ENCODE data around the gene HSPA1B. TPM values are rescaled to one million over a fixed set of nuclear protein-coding genes. Genes with fewer than 3 reads are reported as not detected.

HSPA1B gene
- total RNA-seq, 1 experiment from 2014 or later = 209 TPM

DNA sequence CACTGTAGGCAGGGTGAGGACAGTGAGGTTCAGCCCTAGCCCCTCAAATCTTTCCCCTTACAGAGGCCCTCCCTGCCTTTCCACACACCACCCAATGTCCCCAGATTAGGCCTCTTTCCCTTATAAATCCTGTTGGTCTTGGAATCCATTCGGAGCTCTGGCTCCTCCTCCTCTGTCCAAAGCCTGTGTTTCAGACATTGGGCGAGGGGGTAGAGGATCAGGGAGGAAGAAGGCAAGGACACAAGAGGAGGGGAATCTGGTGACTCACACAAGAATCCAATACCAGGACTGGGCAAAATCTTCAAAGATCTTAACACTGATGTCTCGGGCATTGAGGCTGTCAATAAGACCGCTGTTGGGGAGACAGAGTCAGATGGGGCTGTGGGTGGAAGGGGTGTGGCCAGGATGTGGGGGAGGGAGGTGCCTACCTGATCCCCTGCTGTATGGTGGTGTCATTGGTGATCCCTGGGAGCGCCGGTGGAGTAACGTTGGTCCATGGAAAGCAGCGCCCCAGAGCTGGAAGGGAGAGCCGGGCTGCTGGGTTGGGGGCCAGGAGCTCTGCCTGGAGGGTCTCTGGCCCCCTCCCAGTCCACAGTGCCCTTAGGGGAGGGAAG lies 43.6 kb downstream of the HSPA1B start:
- in situ Hi-C loops (cut with HindIII; ENCODE audit: low sequenced_read_pairs) = no loop called here
- DNase-seq (ENCODE audit: low spot score) = no peak

DNA sequence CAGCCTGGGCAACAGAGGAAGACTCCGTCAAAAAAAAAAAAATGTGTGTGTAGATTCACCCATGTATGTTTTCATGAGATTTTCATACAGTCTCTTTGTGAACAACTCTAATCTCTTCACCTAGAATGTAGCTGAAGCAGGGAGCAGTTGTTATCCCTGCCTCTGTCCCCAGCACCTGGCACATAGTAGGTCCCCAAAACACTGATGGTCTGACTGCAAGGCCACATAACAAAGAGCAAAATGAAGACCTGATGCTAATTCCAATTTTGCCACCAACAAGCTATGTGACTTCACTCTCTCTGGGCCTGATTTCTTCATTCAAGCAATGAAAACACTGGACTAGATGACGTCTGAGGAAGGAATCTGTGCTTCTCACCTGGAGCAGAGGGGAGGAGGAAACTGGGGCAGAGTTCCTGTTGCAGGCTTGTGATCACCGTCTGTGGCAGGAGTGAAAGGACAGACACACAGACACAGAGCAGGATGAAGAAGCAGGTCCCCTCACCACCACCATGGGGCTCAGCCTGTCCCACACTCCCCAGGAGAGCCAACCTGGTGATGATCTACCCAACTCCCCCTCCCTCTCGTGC lies 46.6 kb downstream of the HSPA1B start:
- DNase-seq (ENCODE audit: low spot score) = no peak
- in situ Hi-C loops (cut with HindIII; ENCODE audit: low sequenced_read_pairs) = no loop called here

DNA sequence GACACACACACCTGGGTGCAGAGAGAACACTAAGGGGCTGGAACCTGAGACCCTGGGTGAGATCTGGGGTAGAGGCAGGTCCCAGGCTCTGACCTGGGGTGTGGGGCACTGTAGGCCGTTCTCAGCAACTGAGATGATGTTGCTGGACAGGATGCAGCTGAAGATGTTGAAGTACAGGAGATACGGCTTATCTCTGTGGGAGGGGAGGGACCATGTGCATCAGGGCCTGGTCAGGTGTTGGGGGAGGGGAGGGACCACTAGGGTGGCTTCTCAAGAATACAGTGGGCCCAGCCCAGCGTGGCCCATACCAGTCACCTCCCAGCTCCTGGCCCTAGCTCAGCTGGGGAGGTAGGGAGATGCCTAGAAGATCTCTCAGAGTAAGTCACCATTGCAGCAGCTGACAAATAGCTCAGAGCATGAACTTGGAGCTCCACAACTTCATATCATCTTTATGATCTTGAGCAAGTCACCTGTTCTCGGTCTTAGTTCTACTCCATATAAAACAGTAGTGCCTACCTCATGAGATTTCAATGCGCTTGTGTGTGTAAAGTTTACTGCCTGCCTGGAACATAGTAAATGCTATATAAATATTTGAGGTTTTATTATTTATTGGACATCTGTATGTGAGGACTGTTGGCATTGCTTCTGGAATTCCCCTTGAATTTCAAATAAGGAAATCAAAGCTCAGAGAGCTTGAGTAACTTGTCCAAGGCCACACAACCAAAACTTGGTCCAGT lies 47.5 kb downstream of the HSPA1B start:
- no peak for DNase-seq (ENCODE audit: low spot score)
- in situ Hi-C loops (cut with HindIII; ENCODE audit: low sequenced_read_pairs) = no loop called here

DNA sequence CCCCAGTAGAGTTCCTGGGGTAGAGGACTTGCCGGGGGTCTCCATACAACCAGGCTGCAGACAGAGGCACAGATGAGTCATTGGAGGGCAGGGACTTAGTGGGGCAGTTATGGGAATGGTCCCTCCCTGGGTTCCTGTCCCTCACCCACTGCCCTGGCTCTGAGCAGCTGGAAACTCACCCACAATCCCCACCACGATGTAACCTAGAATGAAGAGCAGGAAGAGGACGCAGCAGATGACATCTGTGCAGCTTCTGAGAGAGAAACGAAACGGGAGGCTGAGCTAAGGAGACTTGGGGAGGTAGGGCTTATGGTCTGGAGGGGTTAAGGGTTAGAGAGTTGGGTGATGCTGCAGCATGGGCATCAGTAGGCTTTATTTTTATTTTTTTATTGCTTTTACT lies 48.3 kb downstream of the HSPA1B start:
- no peak for DNase-seq (ENCODE audit: low spot score)
- in situ Hi-C loops (cut with HindIII; ENCODE audit: low sequenced_read_pairs) = no loop called here

DNA sequence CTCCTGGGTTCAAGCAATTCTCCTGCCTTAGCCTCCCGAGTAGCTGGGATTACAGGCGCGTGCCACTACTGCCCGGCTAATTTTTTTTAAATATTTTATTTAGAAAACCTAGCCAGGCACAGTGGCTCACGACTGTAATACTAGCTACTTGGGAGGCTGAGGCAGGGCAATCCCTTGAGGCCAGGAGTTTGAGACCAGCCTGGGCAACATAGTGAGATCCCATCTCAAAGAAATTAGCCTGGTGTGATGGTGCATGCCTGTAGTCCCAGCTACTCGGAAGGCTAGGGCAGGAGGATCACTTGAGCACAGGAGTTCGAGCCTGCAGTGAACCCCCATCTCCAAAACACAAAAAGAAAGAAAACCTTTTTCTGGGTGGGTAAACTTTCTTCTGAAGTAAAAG lies 48.8 kb downstream of the HSPA1B start:
- in situ Hi-C loops (cut with HindIII; ENCODE audit: low sequenced_read_pairs) = no loop called here
- DNase-seq (ENCODE audit: low spot score) = no peak

DNA sequence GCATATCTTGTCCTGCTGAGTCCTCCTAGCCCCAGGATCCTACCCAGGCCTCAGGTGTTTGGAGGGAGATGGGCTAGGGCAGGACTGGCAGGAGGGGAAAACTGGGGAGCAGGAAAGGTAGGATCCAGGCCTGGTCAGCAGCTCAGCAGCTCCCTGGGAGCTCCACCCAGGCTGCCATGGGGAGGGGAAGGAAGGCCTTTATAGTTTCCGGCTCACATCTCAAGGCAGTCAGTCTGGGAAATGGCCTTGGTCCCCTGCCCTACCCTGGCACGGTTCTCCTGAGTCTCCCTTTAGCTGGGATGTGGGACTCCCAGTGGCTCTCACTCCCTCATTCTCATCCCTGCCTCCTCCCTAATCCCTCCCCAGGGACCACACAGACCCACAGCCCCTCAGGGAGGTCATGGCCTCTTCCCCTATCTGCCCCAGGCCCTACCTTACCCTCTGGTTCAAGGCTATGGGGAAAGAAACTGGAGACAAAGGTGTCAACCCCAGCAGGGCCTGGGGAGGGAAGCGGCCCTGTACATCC lies 49.6 kb downstream of the HSPA1B start:
- no peak for DNase-seq (ENCODE audit: low spot score)
- in situ Hi-C loops (cut with HindIII; ENCODE audit: low sequenced_read_pairs) = no loop called here

DNA sequence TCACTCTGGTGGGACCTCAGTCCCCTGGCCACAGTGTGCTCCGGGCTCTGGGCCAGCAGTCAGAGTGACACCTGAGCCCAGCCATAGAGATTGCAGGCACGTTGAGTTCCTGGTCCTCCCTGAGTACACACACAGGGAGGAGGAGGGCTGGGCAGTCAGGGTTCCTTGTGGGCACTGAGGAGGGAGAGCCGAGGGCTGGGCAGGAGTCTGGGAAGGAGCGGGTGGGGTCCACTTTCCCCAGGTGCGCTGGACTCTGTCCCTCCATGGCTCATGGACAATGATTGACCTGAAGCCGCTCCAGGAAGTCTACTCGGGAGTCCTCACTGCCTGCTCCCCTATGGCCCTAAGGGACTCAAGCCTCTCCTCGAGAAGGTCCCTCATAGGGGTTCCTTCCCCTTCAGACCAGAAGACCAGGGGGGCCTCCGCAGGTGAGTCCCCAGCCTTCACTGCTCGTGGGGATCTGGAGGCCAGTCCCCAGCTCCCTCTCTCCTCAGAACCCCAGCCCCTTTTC lies 50.2 kb downstream of the HSPA1B start:
- DNase-seq (ENCODE audit: low spot score) = no peak
- in situ Hi-C loops (cut with HindIII; ENCODE audit: low sequenced_read_pairs) = no loop called here

DNA sequence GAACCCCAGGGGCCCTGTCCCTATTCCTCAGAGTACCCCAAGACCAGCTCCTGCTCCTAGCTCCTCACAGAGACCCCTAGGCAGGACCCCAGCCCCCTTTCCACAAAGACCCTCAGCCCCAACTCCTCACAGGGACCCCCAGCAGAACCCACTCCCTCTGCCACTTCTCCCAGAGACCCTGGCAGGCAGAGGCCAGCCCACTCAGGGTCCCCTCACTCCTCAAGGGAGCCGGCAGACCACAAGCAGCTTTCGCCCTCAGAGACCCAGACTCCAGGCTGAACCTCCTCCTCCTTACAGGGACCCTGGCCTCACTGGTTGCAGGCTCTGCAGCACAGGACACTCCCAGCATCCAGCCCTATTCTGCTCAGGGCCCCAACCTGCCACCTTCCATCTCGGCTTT lies 50.7 kb downstream of the HSPA1B start:
- DNase-seq (ENCODE audit: low spot score) = no peak

DNA sequence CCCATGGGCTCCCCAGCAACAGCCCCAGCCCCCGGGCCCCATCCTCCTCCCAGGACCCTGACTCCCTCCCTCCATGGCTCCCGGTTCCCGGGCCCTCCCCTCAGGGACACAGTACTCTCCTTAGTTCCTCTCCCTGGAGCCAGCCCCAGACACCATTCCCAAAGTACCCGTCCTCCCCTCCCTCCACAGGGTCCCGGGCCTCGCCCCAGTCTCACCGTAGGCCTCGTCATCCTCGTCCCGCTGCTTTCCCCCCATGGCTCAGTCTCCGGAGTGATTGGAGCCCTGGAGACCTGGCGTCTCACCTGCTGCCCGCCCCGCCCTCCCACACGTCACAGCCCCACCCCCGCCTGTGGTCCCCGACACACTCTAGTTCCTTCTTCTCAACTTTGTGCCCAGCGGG lies 51.2 kb downstream of the HSPA1B start, which contains the start of gene SLC44A4:
Gene SLC44A4, minus strand, starts transcription at position 272 of the 400 bp plus-strand sequence. Its CDS starts 17 bp downstream, at position 255.
- DNase-seq (ENCODE audit: low spot score) = no peak
- in situ Hi-C loops (cut with HindIII; ENCODE audit: low sequenced_read_pairs) = no loop called here

More for the DNA sequence above, 50.7 kb downstream of the HSPA1B start:
- in situ Hi-C loops (cut with HindIII; ENCODE audit: low sequenced_read_pairs) = no loop called here

DNA sequence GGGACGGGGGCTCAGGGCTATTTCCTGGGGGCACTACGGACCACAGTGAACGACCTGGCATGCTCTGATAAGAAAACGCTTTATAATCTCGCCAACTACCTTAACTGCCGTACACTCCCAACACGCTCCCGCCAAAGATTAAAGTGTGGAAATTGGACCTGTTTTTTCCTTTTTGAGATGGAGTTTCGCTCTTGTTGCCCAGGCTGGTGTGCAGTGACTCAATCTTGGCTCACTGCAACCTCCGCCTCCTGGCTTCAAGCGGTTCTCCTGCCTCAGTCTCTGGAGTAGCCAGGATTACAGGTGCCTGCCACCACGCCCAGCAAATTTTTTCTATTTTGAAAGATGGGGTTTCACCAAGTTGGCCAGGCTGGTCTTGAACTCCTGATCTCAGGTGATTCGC lies 51.6 kb downstream of the HSPA1B start:
- in situ Hi-C loops (cut with HindIII; ENCODE audit: low sequenced_read_pairs) = no loop called here
- no peak for DNase-seq (ENCODE audit: low spot score)

Other genes with a start within 250 kb of the HSPA1B start
- gene LTB, start 245.3 kb upstream of the HSPA1B start, total RNA-seq (2014; rRNA removed; shearing (Covaris generic)) = 0.51 TPM in 1 of 2 replicates, not detected in the other
- not detected in 2 replicates for gene LST1, start 241.5 kb upstream of the HSPA1B start, total RNA-seq (2014; rRNA removed; shearing (Covaris generic))
- gene NCR3, start 234.7 kb upstream of the HSPA1B start, total RNA-seq (2014; rRNA removed; shearing (Covaris generic)) = not detected in 2 replicates
- gene AIF1, start 212.5 kb upstream of the HSPA1B start, total RNA-seq (2014; rRNA removed; shearing (Covaris generic)) = 36.6 and 57.5 TPM in 2 replicates
- gene PRRC2A, start 207.0 kb upstream of the HSPA1B start, total RNA-seq (2014; rRNA removed; shearing (Covaris generic)) = 62.1 and 62.4 TPM in 2 replicates
- gene BAG6, start 175.1 kb upstream of the HSPA1B start, total RNA-seq (2014; rRNA removed; shearing (Covaris generic)) = 257 and 311 TPM in 2 replicates
- gene APOM, start 171.8 kb upstream of the HSPA1B start, total RNA-seq (2014; rRNA removed; shearing (Covaris generic)) = 2.3 and 3.6 TPM in 2 replicates
- gene C6orf47, start 167.0 kb upstream of the HSPA1B start, total RNA-seq (2014; rRNA removed; shearing (Covaris generic)) = 12.4 and 16.2 TPM in 2 replicates
- 24.9 and 31.6 TPM in 2 replicates for gene GPANK1, start 162.7 kb upstream of the HSPA1B start, total RNA-seq (2014; rRNA removed; shearing (Covaris generic))
- gene CSNK2B, start 161.7 kb upstream of the HSPA1B start, total RNA-seq (2014; rRNA removed; shearing (Covaris generic)) = 105 and 107 TPM in 2 replicates
- gene LY6G5B, start 157.8 kb upstream of the HSPA1B start, total RNA-seq (2014; rRNA removed; shearing (Covaris generic)) = 2.0 TPM in 1 of 2 replicates, not detected in the other
- not detected in 2 replicates for gene LY6G5C, start 146.7 kb upstream of the HSPA1B start, total RNA-seq (2014; rRNA removed; shearing (Covaris generic))
- gene ABHD16A, start 124.4 kb upstream of the HSPA1B start, total RNA-seq (2014; rRNA removed; shearing (Covaris generic)) = 43.9 and 47.3 TPM in 2 replicates
- gene LY6G6F, start 120.9 kb upstream of the HSPA1B start, total RNA-seq (2014; rRNA removed; shearing (Covaris generic)) = 1.1 TPM in 1 of 2 replicates, not detected in the other
- not detected in 2 replicates for gene LY6G6D, start 112.4 kb upstream of the HSPA1B start, total RNA-seq (2014; rRNA removed; shearing (Covaris generic))
- not detected in 2 replicates for gene LY6G6C, start 106.0 kb upstream of the HSPA1B start, total RNA-seq (2014; rRNA removed; shearing (Covaris generic))
- gene MPIG6B, start 104.4 kb upstream of the HSPA1B start, total RNA-seq (2014; rRNA removed; shearing (Covaris generic)) = not detected in 2 replicates
- gene DDAH2, start 98.4 kb upstream of the HSPA1B start, total RNA-seq (2014; rRNA removed; shearing (Covaris generic)) = 141 and 183 TPM in 2 replicates
- gene CLIC1, start 91.2 kb upstream of the HSPA1B start, total RNA-seq (2014; rRNA removed; shearing (Covaris generic)) = 868 and 869 TPM in 2 replicates
- gene MSH5, start 87.7 kb upstream of the HSPA1B start, total RNA-seq (2014; rRNA removed; shearing (Covaris generic)) = 3.2 and 7.1 TPM in 2 replicates
- gene SAPCD1, start 65.1 kb upstream of the HSPA1B start, total RNA-seq (2014; rRNA removed; shearing (Covaris generic)) = 13.0 and 15.4 TPM in 2 replicates
- gene VWA7, start 50.4 kb upstream of the HSPA1B start, total RNA-seq (2014; rRNA removed; shearing (Covaris generic)) = 0.78 and 1.7 TPM in 2 replicates
- 133 and 152 TPM in 2 replicates for gene VARS1, start 32.0 kb upstream of the HSPA1B start, total RNA-seq (2014; rRNA removed; shearing (Covaris generic))
- gene LSM2, start 20.8 kb upstream of the HSPA1B start, total RNA-seq (2014; rRNA removed; shearing (Covaris generic)) = 64.0 and 104 TPM in 2 replicates
- 0.75 and 0.98 TPM in 2 replicates for gene HSPA1L, start 12.5 kb upstream of the HSPA1B start, total RNA-seq (2014; rRNA removed; shearing (Covaris generic))
- gene HSPA1A, start 12.2 kb upstream of the HSPA1B start, total RNA-seq (2014; rRNA removed; shearing (Covaris generic)) = 0.25 TPM in 1 of 2 replicates, not detected in the other
- 212 and 231 TPM in 2 replicates for gene NEU1, start 35.1 kb downstream of the HSPA1B start, total RNA-seq (2014; rRNA removed; shearing (Covaris generic))
- 0.18 and 0.41 TPM in 2 replicates for gene SLC44A4, start 51.3 kb downstream of the HSPA1B start, total RNA-seq (2014; rRNA removed; shearing (Covaris generic))
- 57.7 and 95.3 TPM in 2 replicates for gene EHMT2, start 70.0 kb downstream of the HSPA1B start, total RNA-seq (2014; rRNA removed; shearing (Covaris generic))
- gene ZBTB12, start 74.3 kb downstream of the HSPA1B start, total RNA-seq (2014; rRNA removed; shearing (Covaris generic)) = 20.0 and 22.3 TPM in 2 replicates
- 0.98 and 3.7 TPM in 2 replicates for gene C2, start 100.0 kb downstream of the HSPA1B start, total RNA-seq (2014; rRNA removed; shearing (Covaris generic))
- not detected in 2 replicates for gene CFB, start 118.4 kb downstream of the HSPA1B start, total RNA-seq (2014; rRNA removed; shearing (Covaris generic))
- 183 and 198 TPM in 2 replicates for gene NELFE, start 131.2 kb downstream of the HSPA1B start, total RNA-seq (2014; rRNA removed; shearing (Covaris generic))
- gene SKIC2, start 131.4 kb downstream of the HSPA1B start, total RNA-seq (2014; rRNA removed; shearing (Covaris generic)) = 41.0 and 43.4 TPM in 2 replicates
- 4.3 and 7.1 TPM in 2 replicates for gene DXO, start 144.4 kb downstream of the HSPA1B start, total RNA-seq (2014; rRNA removed; shearing (Covaris generic))
- 0.98 and 1.2 TPM in 2 replicates for gene C4A, start 154.3 kb downstream of the HSPA1B start, total RNA-seq (2014; rRNA removed; shearing (Covaris generic))
- 0.78 and 0.86 TPM in 2 replicates for gene C4B, start 187.1 kb downstream of the HSPA1B start, total RNA-seq (2014; rRNA removed; shearing (Covaris generic))
- gene CYP21A2, start 210.7 kb downstream of the HSPA1B start, total RNA-seq (2014; rRNA removed; shearing (Covaris generic)) = not detected in 2 replicates